GM19328 (cell line): Measurements from ENCODE around the gene FUT2.

Experiments
- ATAC-seq: cut with Tn5 transposase; IDR thresholded peaks from one replicate; pipeline ENCODE4 v1.9.1; 2021; ENCODE audit warnings: mild to moderate bottlenecking, moderate library complexity; ENCODE audit not compliant: unreplicated experiment

Gene FUT2

GRCh38 chr19:48724796-48725753, 29.3 kb downstream of the FUT2 start:
- no peak for ATAC-seq

- ATAC-seq: no peak
These were observed 30.8 kb downstream of the FUT2 start for GRCh38 chr19:48726556-48726955.

- ATAC-seq: no peak
These were observed 33.3 kb downstream of the FUT2 start for GRCh38 chr19:48728911-48729664.

GRCh38 chr19:48731452-48731851, 35.7 kb downstream of the FUT2 start:
- ATAC-seq: no peak

- no peak for ATAC-seq
These were observed 38.9 kb downstream of the FUT2 start for GRCh38 chr19:48734625-48735024.

- ATAC-seq: no peak
These were observed 39.4 kb downstream of the FUT2 start for GRCh38 chr19:48735031-48735615.

GRCh38 chr19:48737360-48737998, 41.7 kb downstream of the FUT2 start:
- no peak for ATAC-seq

GRCh38 chr19:48738557-48739403, 43.0 kb downstream of the FUT2 start:
- peak; percentile 81 for ATAC-seq

GRCh38 chr19:48739404-48740163, 43.8 kb downstream of the FUT2 start:
- no peak for ATAC-seq

GRCh38 chr19:48740164-48740972, 44.6 kb downstream of the FUT2 start, which contains the start of gene RASIP1:
RASIP1 (minus strand) TSS chr19:48740610; CDS start chr19:48740282, 328 bp downstream.
- no peak for ATAC-seq

- no peak for ATAC-seq
These were observed 45.6 kb downstream of the FUT2 start for GRCh38 chr19:48741129-48741999.

- ATAC-seq: no peak
These were observed 46.3 kb downstream of the FUT2 start for GRCh38 chr19:48742096-48742495.

- ATAC-seq: no peak
These were observed 49.6 kb downstream of the FUT2 start for GRCh38 chr19:48745208-48745995.

GRCh38 chr19:48746110-48746509, 50.3 kb downstream of the FUT2 start:
- ATAC-seq: no peak

- no peak for ATAC-seq
These were observed 51.2 kb downstream of the FUT2 start, which contains the start of gene IZUMO1 for GRCh38 chr19:48746738-48747575. IZUMO1 (minus strand) TSS chr19:48746909; CDS start chr19:48745859, 1,050 bp downstream.
